Colonic mucosa (tissue), 4 donors: ENCODE measurements around the gene ALDH6A1. TPM values are rescaled to one million over a fixed set of nuclear protein-coding genes. Genes with fewer than 3 reads are reported as not detected.

Experiments
- DNase-seq: peaks from one replicate; pipeline ENCODE4 v3.0.0-alpha.2; 2020
- H3K27ac ChIP-seq: fragments of 200-600 bp; one replicate; pipeline ENCODE4 v1.8.0; 2021
- H3K27me3 ChIP-seq: fragments of 200-600 bp; one replicate; pipeline ENCODE4 v1.8.0; 2021
- H3K36me3 ChIP-seq: fragments of 200-600 bp; one replicate; pipeline ENCODE4 v1.8.0; 2021
- H3K4me1 ChIP-seq: fragments of 200-600 bp; one replicate; pipeline ENCODE4 v1.8.0; 2021; ENCODE audit warnings: mild to moderate bottlenecking
- H3K4me3 ChIP-seq: fragments of 200-600 bp; one replicate; pipeline ENCODE4 v1.8.0; 2021
- H3K9ac ChIP-seq, 2 donors: one replicate each; pipeline ENCODE4 v1.7.0; 2013; ENCODE audit warnings: control low read depth in 2 of 2, low read depth in 2 of 2, low read length in 2 of 2
- H3K9me3 ChIP-seq: fragments of 200-600 bp; one replicate; pipeline ENCODE4 v1.8.0; 2021
- intact Hi-C: fragments of 100-400 bp; cut with DNase I; formaldehyde crosslinking; loops from one replicate; pipeline ENCODE4 v1.14.1; 2022
- total RNA-seq, 2 donors: library from RNA; stranded (reverse); fragmentation: NEBNext Ultra II Directional in 1 of 2; extraction: Animal tissue kit (Norgen Biotek cat#: 25700) in 1 of 2; gene quantifications; one replicate each; pipeline ENCODE4 v1.2.1, GENCODE V29; 2021
- TF ChIP-seq, protein P1 (sequence below): fragments of 200-600 bp; IDR thresholded peaks from one replicate; pipeline ENCODE4 v1.8.0; 2022; ENCODE audit warnings: antibody characterized with exemption, mild to moderate bottlenecking
- donor health status: healthy.
- donor health status: DM: no; HTN: no; CAD: no.
- donor health status: DM: no; HTN: no; CAD: no.

ALDH6A1 gene
- total RNA-seq, 2 donors from 2014 or later = 29.6 to 47.9 TPM

DNA sequence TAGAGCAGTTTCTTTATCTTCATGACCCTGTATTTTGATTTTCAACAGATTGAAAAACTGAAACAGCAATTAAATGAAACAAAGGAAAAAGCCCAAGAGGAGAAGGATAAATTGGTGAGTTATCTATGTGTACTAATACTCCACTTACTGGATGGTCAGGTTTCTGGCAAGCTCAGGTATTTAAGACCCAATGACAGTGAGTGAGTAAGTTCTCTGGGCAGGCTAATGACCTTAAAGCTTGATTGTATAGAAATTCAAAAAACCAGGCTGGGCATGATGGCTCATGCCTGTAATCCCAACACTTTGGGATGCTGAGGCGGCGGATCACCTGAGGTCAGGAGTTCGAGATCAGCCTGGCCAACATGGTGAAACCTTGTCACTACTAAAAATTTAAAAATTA lies 55.1 kb downstream of the ALDH6A1 start:
- no peaks in the 10 kb centered on the region for H3K27me3 ChIP-seq
- no peak overlapping the region for H3K9ac ChIP-seq
- no peaks in the 10 kb centered on the region for H3K9me3 ChIP-seq
- intact Hi-C loops = no loop called here
- no peak for DNase-seq
- TF ChIP-seq, protein P1, sequence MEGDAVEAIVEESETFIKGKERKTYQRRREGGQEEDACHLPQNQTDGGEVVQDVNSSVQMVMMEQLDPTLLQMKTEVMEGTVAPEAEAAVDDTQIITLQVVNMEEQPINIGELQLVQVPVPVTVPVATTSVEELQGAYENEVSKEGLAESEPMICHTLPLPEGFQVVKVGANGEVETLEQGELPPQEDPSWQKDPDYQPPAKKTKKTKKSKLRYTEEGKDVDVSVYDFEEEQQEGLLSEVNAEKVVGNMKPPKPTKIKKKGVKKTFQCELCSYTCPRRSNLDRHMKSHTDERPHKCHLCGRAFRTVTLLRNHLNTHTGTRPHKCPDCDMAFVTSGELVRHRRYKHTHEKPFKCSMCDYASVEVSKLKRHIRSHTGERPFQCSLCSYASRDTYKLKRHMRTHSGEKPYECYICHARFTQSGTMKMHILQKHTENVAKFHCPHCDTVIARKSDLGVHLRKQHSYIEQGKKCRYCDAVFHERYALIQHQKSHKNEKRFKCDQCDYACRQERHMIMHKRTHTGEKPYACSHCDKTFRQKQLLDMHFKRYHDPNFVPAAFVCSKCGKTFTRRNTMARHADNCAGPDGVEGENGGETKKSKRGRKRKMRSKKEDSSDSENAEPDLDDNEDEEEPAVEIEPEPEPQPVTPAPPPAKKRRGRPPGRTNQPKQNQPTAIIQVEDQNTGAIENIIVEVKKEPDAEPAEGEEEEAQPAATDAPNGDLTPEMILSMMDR = no peak
- H3K4me1 ChIP-seq = no peaks in the 10 kb centered on the region
- no peak overlapping the region for H3K27ac ChIP-seq
- no peaks in the 10 kb centered on the region for H3K36me3 ChIP-seq
- H3K4me3 ChIP-seq = no peak overlapping the region

DNA sequence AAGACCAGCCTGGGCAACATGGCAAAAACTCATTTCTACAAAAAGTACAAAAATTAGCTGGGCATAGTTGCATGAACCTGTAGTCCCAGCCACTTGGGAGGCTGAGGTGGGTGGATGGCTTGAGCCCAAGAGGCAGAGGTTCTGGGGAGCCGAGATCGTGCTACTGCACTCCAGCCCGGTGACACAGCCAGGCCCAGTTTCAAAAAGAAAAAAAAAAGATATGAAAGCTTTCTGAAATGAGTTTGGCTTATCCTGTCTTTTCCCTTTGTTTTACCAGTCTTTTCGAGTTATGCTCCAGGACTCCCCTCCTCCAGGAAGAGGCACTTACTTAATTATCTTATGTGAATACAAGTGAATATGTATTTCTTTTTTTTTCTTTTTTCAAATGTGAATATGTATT lies 61.9 kb downstream of the ALDH6A1 start:
- intact Hi-C loops = no loop called here
- Histone ChIP-seq H3K9me3 (no peaks in the 10 kb centered on the region), H3K4me1 (no peaks in the 10 kb centered on the region), H3K36me3 (no peaks in the 10 kb centered on the region), H3K27me3 (no peaks in the 10 kb centered on the region), H3K27ac (no peak overlapping the region), H3K4me3 (no peak overlapping the region), H3K9ac (no peak overlapping the region)
- DNase-seq = no peak
- TF ChIP-seq, protein P1 = no peak

DNA sequence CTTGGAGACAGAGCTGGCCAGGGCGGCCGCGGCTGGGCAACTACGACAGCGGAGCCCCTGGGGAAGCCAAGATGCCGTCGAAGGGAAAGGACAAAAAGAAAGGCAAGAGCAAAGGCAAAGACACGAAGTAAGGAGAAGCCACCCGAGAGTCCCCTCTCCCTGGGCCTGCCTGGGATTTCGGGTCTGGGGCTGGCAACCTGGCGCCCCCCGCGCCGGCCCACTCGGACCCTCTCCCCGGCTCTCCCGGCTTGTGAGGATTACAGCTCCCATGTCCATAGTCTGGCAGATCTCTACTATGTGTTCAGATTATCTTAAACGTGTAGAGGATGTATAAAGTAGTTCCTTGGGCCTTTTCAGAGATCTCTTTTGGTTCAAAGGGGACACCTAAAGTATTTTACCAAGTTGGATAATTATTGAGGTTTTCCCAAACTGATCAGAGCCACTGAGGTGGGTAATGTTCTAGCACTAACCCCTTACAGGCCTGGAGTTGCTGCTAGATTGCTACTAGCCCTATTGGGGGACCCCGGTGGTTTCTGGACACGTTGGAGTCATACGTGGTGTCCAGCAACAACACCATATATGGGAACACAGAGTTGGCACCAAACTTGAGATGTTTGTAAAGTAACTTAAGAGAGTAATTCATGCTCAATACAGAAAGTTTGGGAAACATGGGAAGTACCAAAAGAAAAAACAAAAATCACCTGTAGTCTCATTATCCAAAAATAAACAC lies 64.7 kb downstream of the ALDH6A1 start:
- Histone ChIP-seq H3K27ac (peak overlapping the region; percentile 99), H3K36me3 (no peaks in the 10 kb centered on the region), H3K4me3 (peak overlapping the region; percentile 82), H3K9ac (peak overlapping the region; percentile 81 to 88), H3K27me3 (no peaks in the 10 kb centered on the region), H3K9me3 (no peaks in the 10 kb centered on the region), H3K4me1 (no peaks in the 10 kb centered on the region)
- TF ChIP-seq, protein P1 = no peak
- no peak for DNase-seq
- intact Hi-C loops = no loop called here

DNA sequence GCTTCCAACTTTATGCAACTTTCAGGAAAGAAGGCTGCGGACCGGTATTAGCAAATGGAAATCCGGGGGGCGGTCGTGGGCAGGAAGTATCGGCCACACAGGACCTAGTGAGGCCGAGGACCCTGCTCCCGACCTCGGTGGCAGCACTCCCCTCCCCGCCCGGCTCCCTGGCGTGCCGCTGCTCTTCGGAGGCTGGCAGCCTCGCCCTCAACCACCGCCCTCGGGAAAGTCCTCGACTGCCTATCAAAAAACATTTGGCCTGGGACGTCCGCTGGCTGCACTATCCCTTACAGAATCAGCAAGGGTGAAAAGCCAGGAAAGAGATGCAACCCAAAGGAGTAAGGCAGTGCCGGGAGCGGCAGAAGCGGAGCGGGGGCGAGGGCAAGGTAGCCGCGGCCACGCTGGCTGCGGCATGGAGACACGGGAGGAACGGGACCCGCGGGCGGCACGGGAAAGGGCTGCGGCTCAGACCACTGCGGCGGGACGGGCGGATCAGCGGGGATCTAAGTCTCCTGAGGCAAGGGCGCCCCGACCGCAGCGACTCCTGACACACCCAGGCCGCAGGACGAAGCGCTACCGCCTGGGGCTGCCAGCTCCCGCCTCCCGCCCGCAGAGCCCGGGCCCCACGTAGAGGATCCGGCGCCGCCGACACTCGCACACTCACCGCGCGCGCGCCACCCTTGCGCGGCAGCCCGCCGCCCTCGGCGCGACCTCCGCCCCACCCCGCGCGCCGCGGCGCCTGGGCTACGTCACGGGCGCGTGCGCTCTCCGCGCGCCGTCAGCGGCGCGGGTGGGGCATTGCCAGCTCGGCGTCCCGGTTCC lies 65.5 kb downstream of the ALDH6A1 start, which contains the start of the genes BBOF1 and ENTPD5:
TSS of gene BBOF1 (plus strand) at position 764 of the 822 bp plus-strand sequence. CDS start 130 bp downstream, outside the sequence.
TSS of gene ENTPD5 (minus strand) at position 703 of the 822 bp plus-strand sequence. CDS start 31,186 bp downstream, outside the sequence.
- Histone ChIP-seq H3K36me3 (no peaks in the 10 kb centered on the region), H3K27me3 (no peaks in the 10 kb centered on the region), H3K27ac (peak within 1 kb of the TSS; percentile 99), H3K4me3 (peak within 1 kb of the TSS; percentile 82), H3K4me1 (no peaks in the 10 kb centered on the region), H3K9ac (peak within 1 kb of the TSS; percentile 95 to 100), H3K9me3 (no peaks in the 10 kb centered on the region)
- intact Hi-C loops = no loop called here
- TF ChIP-seq, protein P1 = no peak
- DNase-seq = peak; percentile 87

DNA sequence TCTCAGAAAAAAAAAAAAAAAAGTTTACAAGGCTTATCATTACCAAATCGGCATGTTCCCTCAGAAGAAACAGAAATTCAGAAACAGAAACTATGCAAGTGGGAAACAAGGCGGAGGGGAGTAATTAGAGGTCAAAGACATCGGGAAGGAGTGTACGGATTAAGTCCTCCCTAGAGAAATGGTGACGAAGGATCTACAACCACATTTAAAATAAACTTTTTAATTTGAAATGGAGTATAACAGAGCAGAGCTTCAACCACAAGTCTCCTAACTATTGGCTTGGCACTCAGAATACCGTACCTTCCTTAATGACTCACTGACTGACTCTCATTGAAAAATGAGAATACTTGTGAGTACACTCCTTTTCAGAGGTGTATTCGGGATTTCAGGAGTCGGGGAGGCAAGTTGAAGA lies 66.1 kb downstream of the ALDH6A1 start:
- H3K9ac ChIP-seq = peak overlapping the region; percentile 95 to 100
- DNase-seq = no peak

More for the DNA sequence above, 66.1 kb downstream of the ALDH6A1 start:
- H3K4me1 ChIP-seq = no peaks in the 10 kb centered on the region
- intact Hi-C loops = no loop called here
- H3K27me3 ChIP-seq = no peaks in the 10 kb centered on the region
- H3K36me3 ChIP-seq = no peaks in the 10 kb centered on the region
- H3K4me3 ChIP-seq = peak overlapping the region; percentile 82
- TF ChIP-seq, protein P1 = no peak
- H3K9me3 ChIP-seq = no peaks in the 10 kb centered on the region
- peak overlapping the region; percentile 99 for H3K27ac ChIP-seq
